A172 (cell line): Measurements from ENCODE around the gene ANO10. TPM values are rescaled to one million over a fixed set of nuclear protein-coding genes. Genes with fewer than 3 reads are reported as not detected.
A peak's percentile ranks its signal among the peaks of the same experiment; 100 is the strongest.
"Not testable (repeated sequence)": the region's sequence is repeated elsewhere in the genome, so short reads cannot be mapped to it uniquely, and the experiment has no call there.

Source experiments
- DNase-seq: peaks from one replicate; pipeline ENCODE4 v3.0.0-alpha.2; 2015; ENCODE audit warnings: low spot score
- total RNA-seq: library from RNA; depleted of rRNA; stranded (reverse); fragments of >200 nt; shearing (Covaris generic); gene quantifications from 2 replicates; pipeline ENCODE4 v1.2.3, GENCODE V29; 2014; rRNA removed

ANO10 gene
- total RNA-seq: 25.9 and 31.1 TPM in 2 replicates

DNA sequence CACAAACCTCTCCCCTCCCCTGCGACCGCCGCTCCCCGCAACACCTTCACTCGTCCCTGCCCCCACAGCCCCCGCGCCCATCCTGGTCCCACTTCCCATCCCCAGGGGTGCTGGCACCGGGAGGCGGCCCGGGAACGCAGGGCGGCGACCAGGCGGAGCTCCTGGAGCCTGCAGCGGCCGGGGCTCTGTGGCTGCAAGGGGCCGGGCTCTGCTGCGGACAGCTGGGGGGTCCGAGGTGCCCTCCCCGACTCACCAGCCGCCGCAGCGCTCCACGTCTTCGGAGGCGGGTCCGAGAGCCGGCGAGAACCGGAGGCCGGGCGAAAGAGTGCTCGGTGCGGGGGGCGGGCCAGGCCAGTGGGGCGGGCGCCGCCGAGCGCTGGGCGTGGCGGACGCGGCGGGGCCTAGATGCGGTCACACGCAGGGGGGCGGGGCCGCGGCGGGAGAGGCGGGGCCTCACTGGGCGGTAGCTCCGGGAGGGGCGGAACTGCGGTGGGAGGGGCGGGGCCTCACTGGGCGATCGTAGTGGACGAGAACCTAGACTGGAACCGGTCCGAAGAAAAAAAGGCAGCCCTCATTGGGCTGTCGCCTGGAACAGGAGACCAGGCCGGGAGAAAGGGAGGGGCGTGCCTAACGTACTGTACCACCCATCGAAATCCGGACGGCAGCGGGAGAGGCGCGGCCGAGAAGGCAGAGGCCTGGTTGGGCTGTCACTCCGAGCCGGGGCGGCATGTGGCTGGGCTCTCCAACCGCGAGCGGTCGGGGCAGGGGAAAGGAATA lies at the start of gene ANO10:
Gene ANO10, minus strand, starts transcription at position 356 of the 777 bp plus-strand sequence. CDS start 16,159 bp downstream, outside the sequence.
- DNase-seq: peak; percentile 98

DNA sequence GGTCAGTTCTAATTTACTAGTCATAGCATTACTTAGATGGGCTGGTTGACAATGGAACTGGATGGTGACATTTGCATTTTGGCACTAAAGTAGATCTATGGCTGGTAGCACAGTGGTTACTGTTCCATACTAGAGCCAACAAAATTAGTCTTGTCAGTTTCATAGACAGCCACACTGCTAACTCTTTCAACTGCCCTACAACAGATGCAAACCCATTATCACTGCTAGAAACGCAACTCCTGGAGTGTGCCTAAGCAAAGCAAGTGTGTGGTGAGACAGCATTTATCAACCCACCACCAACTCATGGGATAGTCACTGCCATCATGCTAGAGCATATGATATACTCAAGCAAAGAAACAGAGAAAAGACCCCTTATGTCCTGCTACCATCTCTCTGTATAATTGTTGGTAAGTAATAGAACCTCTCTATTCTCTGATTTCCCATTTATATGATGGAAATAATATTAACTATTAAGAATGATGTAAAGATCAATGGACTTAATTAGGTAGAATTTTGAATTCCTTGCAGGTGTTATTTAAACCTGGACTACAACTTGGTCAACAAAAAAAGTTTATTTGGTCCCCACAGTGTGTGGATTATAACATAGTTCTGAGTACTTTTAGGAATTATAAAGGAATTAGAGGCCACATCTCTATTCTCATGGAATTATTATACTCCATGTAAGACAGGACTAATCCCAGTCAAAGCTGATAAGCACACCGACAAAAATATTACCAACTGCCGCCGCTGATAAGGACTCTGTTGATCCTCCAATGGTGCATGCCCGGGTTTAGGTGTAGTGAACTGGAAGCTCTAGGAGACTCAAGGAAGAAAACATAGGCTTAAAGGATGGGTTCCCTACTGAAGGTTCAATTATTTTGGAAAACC lies 49.1 kb upstream of the ANO10 start:
- no peak for DNase-seq

- not testable (repeated sequence) for DNase-seq
These were observed 43.2 kb upstream of the ANO10 start for GRCh38 chr3:43665011-43665410.

DNA sequence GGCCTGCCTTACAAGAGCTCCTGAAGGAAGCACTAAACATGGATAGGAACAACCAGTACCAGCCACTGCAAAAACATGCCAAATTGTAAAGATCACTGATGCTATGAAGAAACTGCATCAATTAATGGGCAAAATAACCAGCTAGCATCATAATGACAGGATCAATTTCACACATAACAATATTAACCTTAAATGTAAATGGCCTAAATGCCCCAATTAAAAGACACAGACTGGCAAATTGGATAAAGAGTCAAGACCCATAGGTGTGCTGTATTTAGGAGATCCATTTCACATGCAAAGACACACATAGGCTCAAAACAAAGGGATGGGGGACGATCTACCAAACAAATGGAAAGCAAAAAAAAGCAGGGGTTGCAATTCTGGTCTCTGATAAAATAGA lies 39.6 kb upstream of the ANO10 start:
- DNase-seq: not testable (repeated sequence)

GRCh38 chr3:43659250-43659880 lies 37.6 kb upstream of the ANO10 start:
- no peak for DNase-seq

- not testable (repeated sequence) for DNase-seq
These were observed 34.6 kb upstream of the ANO10 start for GRCh38 chr3:43656390-43656789.

DNA sequence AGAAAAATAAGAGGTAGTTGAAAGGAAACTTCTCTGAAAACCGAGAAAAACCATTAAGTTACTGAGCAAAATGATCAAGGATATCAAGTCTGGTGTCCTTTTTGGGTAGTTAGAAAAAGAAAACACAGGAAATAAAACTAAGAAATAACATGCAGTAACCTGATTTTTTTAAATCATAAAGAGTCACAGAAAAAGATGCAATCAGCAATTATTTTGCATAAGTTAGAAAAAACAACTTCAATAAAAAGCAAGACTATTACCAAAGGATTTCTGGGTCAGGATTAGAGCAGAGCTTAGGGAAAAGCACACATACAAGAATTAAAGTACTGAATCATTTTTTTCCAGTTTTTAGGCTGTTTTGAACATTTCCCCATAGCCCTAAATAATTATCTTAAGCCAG lies 28.5 kb upstream of the ANO10 start:
- no peak for DNase-seq

- DNase-seq: no peak
These were observed 27.7 kb upstream of the ANO10 start for GRCh38 chr3:43649365-43649968.

DNA sequence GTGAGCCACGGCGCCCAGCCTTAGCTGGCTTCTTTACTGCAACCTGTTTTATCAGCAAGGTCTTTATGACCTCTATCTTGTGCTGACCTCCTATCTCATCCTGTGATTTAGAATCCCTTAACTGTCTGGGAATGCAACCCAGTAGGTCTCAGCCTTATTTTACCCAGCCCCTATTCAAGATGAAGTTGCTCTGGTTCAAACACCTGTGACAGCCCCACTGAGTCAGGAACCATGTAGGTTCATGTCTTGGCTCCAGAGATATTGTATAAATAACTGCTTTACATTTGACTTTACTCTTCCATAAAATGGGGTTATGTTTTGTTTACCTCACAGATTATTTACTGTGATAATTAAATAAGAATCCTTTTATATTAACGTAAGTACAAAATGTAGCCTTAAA lies 27.1 kb upstream of the ANO10 start:
- DNase-seq: no peak

GRCh38 chr3:43647331-43648166 lies 25.7 kb upstream of the ANO10 start:
- no peak for DNase-seq

GRCh38 chr3:43644443-43644842 lies 22.6 kb upstream of the ANO10 start:
- DNase-seq: no peak

GRCh38 chr3:43641306-43642114 lies 19.7 kb upstream of the ANO10 start:
- no peak for DNase-seq

DNA sequence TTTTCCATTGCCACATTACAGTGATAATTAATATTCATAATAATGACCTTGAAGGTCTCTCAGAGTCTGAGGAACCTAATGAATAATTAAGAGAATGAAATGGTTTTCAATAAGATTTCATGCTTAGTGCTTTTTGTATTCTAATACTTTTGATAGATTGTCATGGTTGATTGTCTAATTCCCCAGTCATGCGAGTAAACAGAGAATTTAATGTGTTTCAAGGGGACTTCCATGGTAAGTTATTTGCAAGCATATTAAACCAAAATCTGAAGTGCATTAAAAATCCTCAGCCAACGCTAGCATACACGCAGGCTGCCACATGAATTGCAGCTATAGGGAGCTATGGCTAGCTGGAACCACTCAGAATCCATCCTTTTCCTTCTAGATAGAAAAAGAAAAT lies 18.9 kb upstream of the ANO10 start:
- DNase-seq: no peak

DNA sequence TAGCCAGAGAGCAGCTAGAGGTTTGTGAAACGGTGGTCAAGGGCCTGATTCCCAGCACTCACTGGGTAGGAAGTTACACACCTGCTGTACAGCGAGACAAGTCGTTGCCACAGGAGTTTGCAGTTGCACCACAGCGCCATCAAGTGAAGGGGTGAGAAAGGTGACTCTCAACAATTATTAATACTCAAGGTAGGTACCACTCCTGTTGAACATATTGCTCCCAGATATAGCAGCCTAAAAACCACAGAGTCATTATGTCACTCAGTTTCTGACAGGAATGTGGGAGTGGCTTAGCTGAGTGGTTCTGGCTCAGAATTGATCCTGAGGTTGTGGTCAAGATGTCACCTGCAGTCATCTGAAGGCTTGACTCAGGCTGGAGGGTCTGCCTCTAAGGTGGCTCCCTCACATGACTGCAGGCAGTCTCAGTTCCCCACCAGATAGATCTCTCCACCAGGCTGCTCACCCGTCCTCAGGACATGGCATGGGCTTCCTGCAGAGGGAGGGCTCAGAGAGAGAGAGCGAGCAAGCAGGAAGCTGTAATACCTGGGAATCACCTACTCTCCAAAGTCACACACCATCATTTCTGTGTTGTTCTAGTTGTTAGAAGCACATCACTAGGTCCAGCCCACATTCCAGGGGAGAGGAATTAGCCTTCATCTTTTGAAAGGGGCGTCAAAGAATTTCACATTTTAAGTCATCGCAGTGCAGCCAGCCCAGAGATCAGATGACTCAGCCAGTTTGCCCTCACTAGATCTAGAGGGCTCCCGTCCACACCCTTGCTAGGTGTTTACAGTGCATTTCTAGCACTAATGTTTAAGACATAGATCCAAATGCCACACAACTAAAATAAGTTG lies 17.0 kb upstream of the ANO10 start:
- DNase-seq: peak; percentile 75

- no peak for DNase-seq
These were observed 15.9 kb upstream of the ANO10 start for GRCh38 chr3:43637702-43638101.

DNA sequence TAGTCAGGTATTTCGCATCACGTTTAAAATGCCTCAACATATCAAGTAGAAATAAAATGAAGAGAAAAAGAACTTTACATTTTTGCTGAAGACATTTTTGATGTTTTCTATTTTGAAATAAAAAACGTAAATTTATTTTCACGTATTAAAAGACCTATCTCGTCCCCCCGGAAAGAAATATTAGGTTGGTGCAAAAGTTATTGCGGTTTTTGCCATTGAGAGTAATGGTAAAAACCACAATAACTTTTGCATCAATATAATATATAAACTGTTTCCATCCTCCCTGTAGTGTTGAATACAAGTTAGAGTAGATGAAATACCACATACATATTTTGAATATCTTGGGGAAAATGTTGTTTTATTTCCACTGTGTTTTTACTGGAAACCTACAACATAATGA lies 11.2 kb upstream of the ANO10 start:
- no peak for DNase-seq

GRCh38 chr3:43632269-43632733 lies 10.5 kb upstream of the ANO10 start:
- DNase-seq: peak; percentile 86

DNA sequence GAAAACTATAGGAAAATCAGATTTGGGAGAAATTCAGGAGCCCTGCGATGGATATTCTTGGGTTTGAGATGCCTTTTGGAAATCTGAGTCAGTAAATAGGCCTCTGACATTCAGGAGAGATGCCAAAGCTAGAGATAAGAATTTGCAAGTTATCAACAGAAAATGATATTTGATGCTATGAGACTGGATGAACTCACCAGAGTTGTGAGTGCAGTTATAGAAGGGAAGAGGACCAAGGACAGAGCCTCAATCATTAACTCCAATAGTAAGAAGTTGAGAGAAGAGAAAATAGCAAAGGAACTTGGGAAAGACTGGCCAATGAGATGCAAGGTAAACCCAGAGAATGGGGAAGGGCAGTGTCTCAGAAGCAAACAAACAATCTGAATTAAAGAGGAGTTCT lies 7.9 kb upstream of the ANO10 start:
- DNase-seq: no peak

DNA sequence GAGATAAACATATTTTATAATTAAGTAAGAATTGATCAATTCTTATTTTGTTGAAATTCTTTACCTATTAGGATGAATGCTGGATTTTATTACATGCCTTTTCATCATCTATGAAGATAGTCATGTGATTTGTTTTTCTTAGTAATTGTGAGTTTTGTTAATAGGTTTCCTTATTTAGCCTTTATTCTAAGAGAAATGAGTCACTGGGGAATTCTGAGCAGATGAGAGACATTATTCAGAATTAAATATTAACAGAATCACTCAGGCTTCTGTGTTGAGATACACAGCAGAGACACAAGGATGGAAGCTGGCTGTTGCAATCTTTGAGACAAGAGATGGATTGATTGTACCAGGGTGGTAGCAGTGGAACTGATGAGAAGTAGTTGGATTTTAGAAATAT lies 7.4 kb upstream of the ANO10 start:
- no peak for DNase-seq
